Measurements from ENCODE around the gene IRF8.

DNA sequence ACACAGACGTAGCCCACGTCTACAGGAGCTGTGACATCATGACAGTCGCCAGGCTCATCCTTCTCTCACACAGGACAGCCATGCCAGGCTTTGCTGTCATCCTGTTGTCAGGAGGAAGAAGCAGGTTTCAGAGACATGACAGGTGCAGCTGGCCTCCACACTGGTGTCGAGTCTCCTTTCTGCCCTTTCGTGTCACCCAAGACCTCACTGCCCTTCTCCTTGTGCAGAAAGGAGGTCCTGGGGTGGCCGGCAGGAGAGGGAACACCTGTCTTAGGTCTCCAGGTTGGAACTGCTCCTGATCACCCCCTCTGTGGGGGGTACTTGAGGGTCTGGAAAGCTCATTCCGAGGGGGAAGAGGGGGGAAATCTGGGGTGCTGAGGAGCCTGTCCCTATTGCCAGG, 41.6 kb upstream of the IRF8 start:
- TF ChIP-seq, protein P1, sequence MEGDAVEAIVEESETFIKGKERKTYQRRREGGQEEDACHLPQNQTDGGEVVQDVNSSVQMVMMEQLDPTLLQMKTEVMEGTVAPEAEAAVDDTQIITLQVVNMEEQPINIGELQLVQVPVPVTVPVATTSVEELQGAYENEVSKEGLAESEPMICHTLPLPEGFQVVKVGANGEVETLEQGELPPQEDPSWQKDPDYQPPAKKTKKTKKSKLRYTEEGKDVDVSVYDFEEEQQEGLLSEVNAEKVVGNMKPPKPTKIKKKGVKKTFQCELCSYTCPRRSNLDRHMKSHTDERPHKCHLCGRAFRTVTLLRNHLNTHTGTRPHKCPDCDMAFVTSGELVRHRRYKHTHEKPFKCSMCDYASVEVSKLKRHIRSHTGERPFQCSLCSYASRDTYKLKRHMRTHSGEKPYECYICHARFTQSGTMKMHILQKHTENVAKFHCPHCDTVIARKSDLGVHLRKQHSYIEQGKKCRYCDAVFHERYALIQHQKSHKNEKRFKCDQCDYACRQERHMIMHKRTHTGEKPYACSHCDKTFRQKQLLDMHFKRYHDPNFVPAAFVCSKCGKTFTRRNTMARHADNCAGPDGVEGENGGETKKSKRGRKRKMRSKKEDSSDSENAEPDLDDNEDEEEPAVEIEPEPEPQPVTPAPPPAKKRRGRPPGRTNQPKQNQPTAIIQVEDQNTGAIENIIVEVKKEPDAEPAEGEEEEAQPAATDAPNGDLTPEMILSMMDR (IDR thresholded peaks at IDR 0.05): no peak
- TF ChIP-seq POLR2A (IDR thresholded peaks at IDR 0.05) (no peak), EP300 (IDR thresholded peaks at IDR 0.05) (no peak)

Data from sigmoid colon (tissue), 4 donors.